Activated CD8-positive, alpha-beta memory T cell treated with anti-CD3 and anti-CD28 coated beads for 24 hours (primary cell): ENCODE measurements around the gene GPAT2.
"Not testable (repeated sequence)": the region's sequence is repeated elsewhere in the genome, so short reads cannot be mapped to it uniquely, and the experiment has no call there.

Source experiments
- DNase-seq: peaks from one replicate; pipeline ENCODE4 v3.0.0-alpha.2; 2020

The GPAT2 gene

GRCh38 chr2:96064760-96065159 lies 30.0 kb upstream of the GPAT2 start:
- not testable (repeated sequence) for DNase-seq

GRCh38 chr2:96064047-96064675 lies 29.4 kb upstream of the GPAT2 start:
- not testable (repeated sequence) for DNase-seq

- not testable (repeated sequence) for DNase-seq
Measured at GRCh38 chr2:96063116-96063899, 28.6 kb upstream of the GPAT2 start.

DNA sequence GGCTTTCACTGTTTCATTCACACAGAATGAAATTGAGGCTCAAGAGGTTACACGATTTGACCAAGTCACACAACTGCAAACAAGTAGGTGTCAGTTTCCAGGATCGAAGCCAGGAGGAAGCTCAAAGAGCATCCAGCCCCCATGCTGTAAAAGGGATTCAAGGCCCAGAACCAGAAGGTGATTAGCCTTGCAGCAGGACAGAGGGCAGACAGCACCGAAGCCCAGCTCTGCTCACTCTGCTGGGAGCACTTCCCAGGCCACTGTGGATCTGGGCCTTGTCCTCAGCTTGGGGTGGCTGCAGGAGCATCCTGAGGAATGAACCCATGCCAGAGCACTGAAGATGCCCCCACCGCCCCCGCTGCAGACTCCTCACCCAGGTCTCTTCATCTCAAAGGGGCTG lies 27.8 kb upstream of the GPAT2 start:
- DNase-seq: not testable (repeated sequence)

DNA sequence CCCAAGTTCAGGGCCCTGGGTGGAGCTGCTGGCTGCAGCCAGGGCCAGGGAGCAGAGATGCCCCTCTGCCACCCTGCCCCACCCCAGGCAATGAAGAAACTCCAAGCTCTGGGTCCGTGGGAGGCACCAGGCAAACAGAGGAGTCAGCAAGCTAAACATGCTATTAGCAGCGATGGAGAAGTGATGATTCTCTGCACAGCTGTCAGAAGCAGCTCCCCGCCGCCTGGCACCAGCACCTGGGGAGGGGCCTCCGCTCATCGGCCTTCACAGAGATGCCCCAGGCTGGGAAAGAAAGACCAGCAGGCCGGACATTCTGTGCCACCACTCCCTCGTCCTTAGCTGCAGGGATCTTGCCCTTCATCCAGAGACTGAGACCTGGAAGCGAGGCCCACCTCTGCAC lies 27.2 kb upstream of the GPAT2 start:
- not testable (repeated sequence) for DNase-seq

DNA sequence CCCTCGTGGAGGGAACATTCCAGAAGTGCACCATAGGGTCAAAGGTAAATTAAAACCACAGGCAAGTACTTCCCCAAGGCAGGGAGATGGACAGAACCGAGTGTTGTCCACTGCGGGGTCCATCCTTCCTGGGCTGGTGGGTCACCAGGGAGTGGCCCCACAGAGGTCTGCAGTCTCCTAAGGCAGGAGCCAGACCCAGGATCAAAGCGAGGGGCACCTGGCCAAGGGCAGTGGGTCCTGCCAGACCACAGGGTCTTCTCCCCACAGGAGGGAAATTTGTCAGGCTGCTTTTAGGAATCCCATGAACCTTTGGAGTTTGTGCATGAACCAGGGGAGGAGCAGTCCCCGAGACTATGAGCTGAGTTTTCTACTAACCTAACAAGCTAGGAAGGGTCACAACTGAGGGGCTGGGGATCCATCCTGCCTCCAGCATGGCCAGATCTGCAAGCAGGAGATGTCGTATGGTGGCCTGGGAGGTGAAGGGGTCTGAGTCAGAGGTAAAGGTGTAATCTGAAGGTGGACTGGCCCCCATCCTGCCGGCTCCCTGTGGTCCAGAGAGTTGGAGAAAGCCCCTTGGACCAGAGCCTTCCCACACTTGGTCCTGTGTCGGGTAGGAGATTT lies 26.6 kb upstream of the GPAT2 start:
- DNase-seq: not testable (repeated sequence)

DNA sequence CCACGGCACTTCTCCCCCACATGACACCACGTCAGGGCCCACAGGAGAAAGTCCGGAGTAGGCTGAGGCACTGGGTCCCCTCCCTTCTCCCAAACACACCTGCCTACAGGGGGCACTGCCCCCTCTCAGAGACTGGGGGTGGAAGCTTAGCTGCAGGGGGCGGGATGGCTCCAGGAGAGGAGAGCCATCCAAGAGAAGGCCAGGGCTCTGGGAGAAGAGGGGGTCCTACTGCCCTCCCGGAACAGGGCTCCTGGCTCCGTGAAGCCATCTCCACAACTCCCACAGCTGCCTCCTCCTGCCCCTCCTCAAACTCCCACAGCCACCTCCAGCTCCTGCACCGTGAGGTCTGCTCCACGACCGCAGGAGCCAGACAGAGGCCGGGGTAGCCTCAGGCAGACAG lies 25.6 kb upstream of the GPAT2 start:
- DNase-seq: not testable (repeated sequence)

GRCh38 chr2:96059443-96059842 lies 24.7 kb upstream of the GPAT2 start:
- not testable (repeated sequence) for DNase-seq

DNA sequence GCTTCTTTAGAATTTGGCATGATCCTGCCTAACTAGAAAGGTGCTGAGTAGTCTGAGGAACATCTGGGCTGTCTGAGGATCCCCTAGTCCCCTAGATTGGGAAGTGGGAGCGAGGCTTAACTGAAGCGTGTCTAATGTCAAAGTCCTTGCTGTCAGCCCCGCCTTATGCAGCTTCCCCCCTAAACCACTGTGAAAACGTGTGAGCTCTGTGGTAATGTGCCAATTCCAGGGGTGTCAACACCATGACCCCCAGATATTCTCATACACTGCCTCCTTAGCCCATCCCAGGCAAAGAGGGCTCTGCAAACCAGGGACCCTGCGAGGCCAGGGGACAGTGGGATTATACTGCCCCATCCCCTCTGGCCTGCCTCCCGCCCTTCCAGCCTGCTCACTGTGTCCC lies 21.1 kb upstream of the GPAT2 start:
- not testable (repeated sequence) for DNase-seq

GRCh38 chr2:96054537-96054936 lies 19.8 kb upstream of the GPAT2 start:
- DNase-seq: not testable (repeated sequence)

DNA sequence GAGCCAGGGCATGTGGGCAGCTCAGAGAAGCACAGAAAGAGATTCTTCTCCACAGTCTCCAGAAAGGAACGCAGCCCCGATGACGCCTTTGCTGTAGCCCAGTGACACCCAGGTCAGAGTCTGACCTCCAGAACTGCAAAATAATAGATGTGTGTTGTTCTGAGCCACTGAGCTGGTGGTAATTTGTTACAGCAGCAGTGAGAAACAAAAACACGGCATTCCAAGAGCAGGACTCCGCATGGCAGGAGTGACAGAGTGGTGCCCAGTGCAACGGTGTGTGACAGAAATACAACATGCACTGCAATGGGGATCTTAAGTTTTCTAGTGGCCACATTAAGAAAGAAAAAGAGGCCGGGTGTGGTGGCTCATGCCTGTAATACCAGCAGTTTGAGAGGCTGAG lies 18.7 kb upstream of the GPAT2 start:
- DNase-seq: not testable (repeated sequence)

DNA sequence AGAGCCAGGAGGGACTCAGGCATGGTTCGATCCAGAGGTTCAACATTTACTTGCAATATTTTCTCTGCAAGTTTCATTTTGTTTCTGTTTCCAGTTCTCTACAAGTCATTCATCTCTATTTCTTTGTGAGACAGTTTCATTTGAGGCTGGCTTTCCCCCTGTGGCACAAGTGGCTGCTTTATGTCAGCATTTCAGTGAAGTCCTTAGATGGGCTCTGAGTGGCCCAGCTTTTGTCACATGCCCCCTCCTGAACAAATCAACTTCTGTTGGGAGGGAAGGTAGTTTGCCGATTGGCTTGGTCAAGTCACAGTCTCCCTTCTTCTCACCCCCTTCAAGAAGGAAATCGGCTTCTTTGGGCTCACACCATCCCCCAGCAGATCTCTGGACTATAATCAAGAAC lies 17.9 kb upstream of the GPAT2 start:
- DNase-seq: not testable (repeated sequence)

DNA sequence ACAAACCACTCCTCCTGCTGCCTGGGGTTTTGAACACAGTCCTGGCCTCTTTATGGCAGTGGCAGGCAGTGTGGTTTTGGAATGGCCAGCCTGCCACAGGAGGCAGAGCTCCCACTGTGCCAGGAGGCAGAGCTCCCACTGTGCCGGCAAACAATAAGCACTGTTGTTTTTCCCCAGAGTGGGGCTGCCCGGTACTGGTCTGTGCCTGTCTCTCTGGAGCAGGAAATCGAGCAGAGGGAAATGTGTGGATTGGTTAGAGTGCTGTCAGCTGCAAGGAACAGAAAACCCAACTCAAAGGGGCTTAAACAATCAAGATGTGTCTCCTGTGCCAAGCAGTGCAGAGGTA lies 15.2 kb upstream of the GPAT2 start:
- DNase-seq: not testable (repeated sequence)

GRCh38 chr2:96049049-96049916 lies 14.6 kb upstream of the GPAT2 start:
- DNase-seq: not testable (repeated sequence)

DNA sequence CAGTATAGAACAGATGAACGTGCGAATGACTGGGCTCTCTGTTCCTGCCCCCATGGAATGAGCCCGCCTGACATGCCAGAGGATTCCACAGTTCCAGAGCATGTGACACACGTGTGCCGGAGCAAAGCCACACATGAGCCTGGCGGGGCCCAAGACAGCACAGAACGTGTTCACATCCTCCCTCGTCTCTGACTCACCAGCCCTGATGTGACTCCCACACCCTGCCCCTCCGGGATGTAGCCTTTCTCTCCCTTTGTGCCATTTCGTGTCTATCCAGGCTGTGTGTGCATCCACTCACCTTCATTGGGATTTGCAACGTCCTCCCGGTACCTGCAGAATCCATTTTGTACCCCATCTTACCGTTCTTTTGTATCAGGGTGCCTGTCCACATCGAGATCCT lies 838 bp upstream of the GPAT2 start:
- not testable (repeated sequence) for DNase-seq

DNA sequence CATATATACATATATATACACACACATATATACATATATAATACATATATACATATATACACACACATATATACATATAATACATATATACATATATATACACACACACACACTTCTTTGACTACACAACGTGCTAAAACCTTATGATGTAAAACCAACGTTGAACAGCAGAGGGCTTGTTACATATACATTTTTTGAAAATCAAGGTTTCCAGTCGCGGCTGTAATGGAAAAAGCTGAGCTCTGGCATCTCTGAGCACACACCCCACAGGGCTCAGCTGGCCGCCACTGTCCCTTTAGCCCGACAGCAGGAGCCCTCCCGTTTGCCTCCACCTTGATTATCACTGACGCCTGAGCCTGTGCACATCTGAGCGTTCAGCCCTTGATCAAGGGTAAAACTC lies 719 bp downstream of the GPAT2 start:
- DNase-seq: not testable (repeated sequence)

GRCh38 chr2:96027725-96028325 lies 6.9 kb downstream of the GPAT2 start:
- DNase-seq: not testable (repeated sequence)

GRCh38 chr2:96025755-96026154 lies 9.0 kb downstream of the GPAT2 start:
- DNase-seq: peak; percentile 21

GRCh38 chr2:96025194-96025492 lies 9.6 kb downstream of the GPAT2 start:
- peak; percentile 33 for DNase-seq

GRCh38 chr2:96024336-96025193 lies 10.2 kb downstream of the GPAT2 start:
- DNase-seq: peak; percentile 55

DNA sequence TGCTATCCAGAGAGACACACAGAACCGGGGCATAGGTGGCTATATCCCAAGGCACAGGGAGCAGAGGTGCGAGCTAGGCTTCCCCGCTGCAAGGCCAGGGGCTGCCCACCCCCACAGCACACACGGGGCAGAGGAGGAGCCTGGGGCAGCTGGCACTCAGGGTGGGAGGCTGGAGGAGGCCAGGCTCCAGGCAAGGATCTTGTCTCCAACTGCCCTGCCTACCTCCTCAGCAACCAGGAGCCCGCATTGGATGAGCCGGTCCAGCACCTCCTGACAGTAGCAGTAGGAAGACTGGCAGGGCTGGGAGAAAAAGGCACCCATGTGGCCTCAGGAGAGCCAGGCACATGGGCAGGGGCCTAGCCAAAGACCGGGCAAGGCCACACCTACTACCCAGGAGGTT lies 11.0 kb downstream of the GPAT2 start:
- DNase-seq: peak; percentile 54
